ENCODE results near the gene GHRHR. TPM values are rescaled to one million over a fixed set of nuclear protein-coding genes. Genes with fewer than 3 reads are reported as not detected.
A peak's percentile ranks its signal among the peaks of the same experiment; 100 is the strongest.

The GHRHR gene
- total and polyA plus RNA-seq, 2 experiments from 2014 or later: 12.2 TPM; not detected in 1

- Histone ChIP-seq H3K4me1 (ENCODE audit: insufficient read depth) (peaks cover 9% of the 10 kb centered on the region), H3K9me3 (ENCODE audit: low read depth) (no peaks in the 10 kb centered on the region), H2AFZ (no peak overlapping the region), H3K4me2 (no peak overlapping the region), H3K9me2 (replicated peaks; ENCODE audit: insufficient read depth) (no peaks in the 10 kb centered on the region), H4K20me1 (ENCODE audit: insufficient read depth, poor library complexity, severe bottlenecking) (no peaks in the 10 kb centered on the region), H3K27ac (no peak overlapping the region), H3K36me3 (replicated peaks; ENCODE audit: insufficient read depth, low read depth) (no peaks in the 10 kb centered on the region), H3K4me3 (no peak overlapping the region), H3K27me3 (peaks cover 19% of the 10 kb centered on the region), H3K79me2 (no peaks in the 10 kb centered on the region)
- no peak for TF ChIP-seq CTCF (IDR thresholded peaks at IDR 0.05; ENCODE audit: poor library complexity)
- TF ChIP-seq EZH2 (IDR thresholded peaks at IDR 0.05; ENCODE audit: borderline replicate concordance): no peak
- no peak for TF ChIP-seq EZH2phosphoT487 (IDR thresholded peaks at IDR 0.05; ENCODE audit: low read depth, severe bottlenecking, unreplicated experiment)
- no peak for DNase-seq (ENCODE audit: low spot score)
- 94% methylated on average over 5 of the region's 5 CpGs for WGBS (ENCODE audit: low lambda C conversion rate, missing lambda C conversion rate)
These were observed 24.2 kb downstream of the GHRHR start for GRCh38 chr7:30987936-30988335.

GRCh38 chr7:30988351-30989005 is 24.7 kb downstream of the GHRHR start:
- no peak overlapping the region for H3K4me2 ChIP-seq
- no peak overlapping the region for H3K4me3 ChIP-seq

GRCh38 chr7:30989008-30989823 is 25.5 kb downstream of the GHRHR start:
- H3K36me3 ChIP-seq (replicated peaks; ENCODE audit: insufficient read depth, low read depth): no peaks in the 10 kb centered on the region
- no peak for DNase-seq (ENCODE audit: low spot score)
- peaks cover 17% of the 10 kb centered on the region for H3K27me3 ChIP-seq
- peaks cover 9% of the 10 kb centered on the region for H3K4me1 ChIP-seq (ENCODE audit: insufficient read depth)
- TF ChIP-seq CTCF (IDR thresholded peaks at IDR 0.05; ENCODE audit: poor library complexity) (no peak), EZH2phosphoT487 (IDR thresholded peaks at IDR 0.05; ENCODE audit: low read depth, severe bottlenecking, unreplicated experiment) (no peak), EZH2 (IDR thresholded peaks at IDR 0.05; ENCODE audit: borderline replicate concordance) (no peak)
- H3K9me3 ChIP-seq (ENCODE audit: low read depth): no peaks in the 10 kb centered on the region
- no peak overlapping the region for H3K27ac ChIP-seq
- H4K20me1 ChIP-seq (ENCODE audit: insufficient read depth, poor library complexity, severe bottlenecking): no peaks in the 10 kb centered on the region
- H3K9me2 ChIP-seq (replicated peaks; ENCODE audit: insufficient read depth): no peaks in the 10 kb centered on the region
- no peak overlapping the region for H3K4me2 ChIP-seq
- no peak overlapping the region for H2AFZ ChIP-seq
- WGBS (ENCODE audit: low lambda C conversion rate, missing lambda C conversion rate): 83% methylated on average over 16 of the region's 16 CpGs
- H3K4me3 ChIP-seq: no peak overlapping the region
- H3K79me2 ChIP-seq: no peaks in the 10 kb centered on the region

More at GRCh38 chr7:30988351-30989005, 24.7 kb downstream of the GHRHR start:
- Histone ChIP-seq H3K9me2 (replicated peaks; ENCODE audit: insufficient read depth) (no peaks in the 10 kb centered on the region), H2AFZ (no peak overlapping the region), H3K27ac (no peak overlapping the region), H4K20me1 (ENCODE audit: insufficient read depth, poor library complexity, severe bottlenecking) (no peaks in the 10 kb centered on the region), H3K9me3 (ENCODE audit: low read depth) (no peaks in the 10 kb centered on the region), H3K4me1 (ENCODE audit: insufficient read depth) (peaks cover 9% of the 10 kb centered on the region), H3K27me3 (peaks cover 19% of the 10 kb centered on the region), H3K79me2 (no peaks in the 10 kb centered on the region), H3K36me3 (replicated peaks; ENCODE audit: insufficient read depth, low read depth) (no peaks in the 10 kb centered on the region)
- TF ChIP-seq EZH2 (IDR thresholded peaks at IDR 0.05; ENCODE audit: borderline replicate concordance) (no peak), EZH2phosphoT487 (IDR thresholded peaks at IDR 0.05; ENCODE audit: low read depth, severe bottlenecking, unreplicated experiment) (no peak), CTCF (IDR thresholded peaks at IDR 0.05; ENCODE audit: poor library complexity) (no peak)
- 54% methylated on average over 19 of the region's 19 CpGs for WGBS (ENCODE audit: low lambda C conversion rate, missing lambda C conversion rate)
- DNase-seq (ENCODE audit: low spot score): peak; percentile 51

Measured in hepatocyte (in vitro differentiated cells).